Upper lobe of left lung (tissue), 4 donors: ENCODE data around the gene TNNT2.

Experiments
- CTCF ChIP-seq, 6 experiments: fragments of 450-650 bp in 4 of 6; fragments of 200-600 bp in 2 of 6; sonication (generic) in 2 of 6; IDR thresholded peaks; one replicate each; pipeline ENCODE4 v1.5.1; 2016 to 2019; ENCODE audit warnings: antibody characterized with exemption in 6 of 6
- EP300 ChIP-seq, 4 donors: sonication (generic); formaldehyde crosslinking; IDR thresholded peaks; one replicate each; pipeline ENCODE4 v1.5.1; 2017; ENCODE audit warnings: antibody characterized with exemption in 4 of 4, control low read depth in 2 of 4
- POLR2A ChIP-seq, 4 donors: fragments of 450-650 bp; IDR thresholded peaks; one replicate each; pipeline ENCODE4 v1.5.1; 2016 to 2017; ENCODE audit warnings: antibody characterized with exemption in 4 of 4, mild to moderate bottlenecking in 2 of 4
- POLR2AphosphoS5 ChIP-seq, 2 donors: sonication (generic); formaldehyde crosslinking; IDR thresholded peaks; one replicate each; pipeline ENCODE4 v1.5.1; 2017; ENCODE audit warnings: antibody characterized with exemption in 2 of 2

GRCh38 chr1:201375169-201375568 is 2.3 kb downstream of the TNNT2 start:
- TF ChIP-seq CTCF (IDR thresholded peaks at IDR 0.05) = no peak
- TF ChIP-seq POLR2AphosphoS5 (IDR thresholded peaks at IDR 0.05) = no peak
- no peak for TF ChIP-seq POLR2A (IDR thresholded peaks at IDR 0.05)
- TF ChIP-seq EP300 (IDR thresholded peaks at IDR 0.05) = no peak
